ENCODE data around the gene ARPC5L.

The ARPC5L gene

GRCh38 chr9:124868511-124869465, 6.9 kb downstream of the ARPC5L start:
- DNase-seq, result peak; percentile 86 to 96 (median 93)

GRCh38 chr9:124869466-124869985, 7.6 kb downstream of the ARPC5L start:
- DNase-seq, result peak; percentile 31 to 63 (median 38)

- peak in 2 of 3 donors; percentile 47 to 59 for DNase-seq
Measured at GRCh38 chr9:124869986-124870560, 8.1 kb downstream of the ARPC5L start.

GRCh38 chr9:124870723-124871122, 8.8 kb downstream of the ARPC5L start:
- DNase-seq, result peak in 1 of 3 donors; percentile 36

- no peak for DNase-seq
Measured at GRCh38 chr9:124871156-124871561, 9.2 kb downstream of the ARPC5L start.

GRCh38 chr9:124873664-124874063, 11.7 kb downstream of the ARPC5L start:
- DNase-seq, result no peak

GRCh38 chr9:124875501-124875900, 13.6 kb downstream of the ARPC5L start:
- no peak for DNase-seq

GRCh38 chr9:124877021-124877782, 15.3 kb downstream of the ARPC5L start:
- DNase-seq, result no peak

- DNase-seq, result no peak
Measured at GRCh38 chr9:124878021-124878420, 16.1 kb downstream of the ARPC5L start.

- DNase-seq, result no peak
Measured at GRCh38 chr9:124878518-124878917, 16.6 kb downstream of the ARPC5L start.

- peak in 1 of 3 donors; percentile 17 for DNase-seq
Measured at GRCh38 chr9:124879226-124879625, 17.3 kb downstream of the ARPC5L start.

- peak in 1 of 3 donors; percentile 15 for DNase-seq
Measured at GRCh38 chr9:124880501-124880900, 18.6 kb downstream of the ARPC5L start.

- DNase-seq, result peak in 1 of 3 donors; percentile 3
Measured at GRCh38 chr9:124881138-124881743, 19.3 kb downstream of the ARPC5L start.

GRCh38 chr9:124882231-124882630, 20.3 kb downstream of the ARPC5L start:
- no peak for DNase-seq

- DNase-seq, result no peak
Measured at GRCh38 chr9:124884376-124884775, 22.4 kb downstream of the ARPC5L start.

GRCh38 chr9:124885551-124885950, 23.6 kb downstream of the ARPC5L start:
- DNase-seq, result no peak

- no peak for DNase-seq
Measured at GRCh38 chr9:124886461-124886860, 24.5 kb downstream of the ARPC5L start.

GRCh38 chr9:124886866-124887492, 25.0 kb downstream of the ARPC5L start:
- DNase-seq, result no peak

GRCh38 chr9:124887832-124888231, 25.9 kb downstream of the ARPC5L start:
- no peak for DNase-seq

- no peak for DNase-seq
Measured at GRCh38 chr9:124889006-124889405, 27.1 kb downstream of the ARPC5L start.

- DNase-seq, result no peak
Measured at GRCh38 chr9:124890179-124890578, 28.2 kb downstream of the ARPC5L start.
